ENCODE data around the gene NDC1. TPM values are rescaled to one million over a fixed set of nuclear protein-coding genes. Genes with fewer than 3 reads are reported as not detected.

NDC1 gene
- total and polyA plus RNA-seq, 7 donors, result 3.0 to 12.1 (median 5.7) TPM

DNA sequence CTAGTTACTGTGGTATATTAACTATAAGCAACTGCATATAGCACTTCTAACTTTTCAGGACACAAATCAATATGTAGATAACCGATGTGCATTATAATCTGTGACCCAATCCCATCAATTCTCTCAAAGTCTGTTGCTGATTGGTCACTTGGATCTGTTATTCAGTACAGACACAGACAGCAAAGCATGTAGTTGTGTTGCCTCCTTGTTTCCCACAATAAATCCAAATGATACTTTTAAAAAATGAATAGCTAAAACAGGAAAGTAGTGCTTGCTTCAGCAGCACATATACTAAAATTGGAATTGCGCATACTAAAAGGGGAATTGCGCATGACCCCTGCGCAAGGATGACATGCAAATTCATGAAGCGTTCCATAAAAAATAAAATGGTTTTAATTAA is 28.1 kb downstream of the NDC1 start:
- H3K27me3 ChIP-seq (ENCODE audit: insufficient read depth in 3 of 3, low read length in 2 of 3), result no peaks in the 10 kb centered on the region
- H3K4me1 ChIP-seq, result no peaks in the 10 kb centered on the region
- DNase-seq (no peak), ATAC-seq (no peak)
- peaks cover 4 to 41% of the 10 kb centered on the region in 2 donors for H3K36me3 ChIP-seq (ENCODE audit: insufficient read depth in 1 of 2, low read depth in 1 of 2)
- H3K9me3 ChIP-seq, result no peaks in the 10 kb centered on the region
- intact Hi-C loops (cut with DNase I), result no loop called here
- H3K4me3 ChIP-seq, result no peak overlapping the region
- TF ChIP-seq, protein P1, sequence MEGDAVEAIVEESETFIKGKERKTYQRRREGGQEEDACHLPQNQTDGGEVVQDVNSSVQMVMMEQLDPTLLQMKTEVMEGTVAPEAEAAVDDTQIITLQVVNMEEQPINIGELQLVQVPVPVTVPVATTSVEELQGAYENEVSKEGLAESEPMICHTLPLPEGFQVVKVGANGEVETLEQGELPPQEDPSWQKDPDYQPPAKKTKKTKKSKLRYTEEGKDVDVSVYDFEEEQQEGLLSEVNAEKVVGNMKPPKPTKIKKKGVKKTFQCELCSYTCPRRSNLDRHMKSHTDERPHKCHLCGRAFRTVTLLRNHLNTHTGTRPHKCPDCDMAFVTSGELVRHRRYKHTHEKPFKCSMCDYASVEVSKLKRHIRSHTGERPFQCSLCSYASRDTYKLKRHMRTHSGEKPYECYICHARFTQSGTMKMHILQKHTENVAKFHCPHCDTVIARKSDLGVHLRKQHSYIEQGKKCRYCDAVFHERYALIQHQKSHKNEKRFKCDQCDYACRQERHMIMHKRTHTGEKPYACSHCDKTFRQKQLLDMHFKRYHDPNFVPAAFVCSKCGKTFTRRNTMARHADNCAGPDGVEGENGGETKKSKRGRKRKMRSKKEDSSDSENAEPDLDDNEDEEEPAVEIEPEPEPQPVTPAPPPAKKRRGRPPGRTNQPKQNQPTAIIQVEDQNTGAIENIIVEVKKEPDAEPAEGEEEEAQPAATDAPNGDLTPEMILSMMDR (IDR thresholded peaks at IDR 0.05), result no peak
- 89 to 97% (median 96%) methylated on average over 5 of the region's 5 CpGs for WGBS, 3 donors
- no peak overlapping the region for H3K27ac ChIP-seq

DNA sequence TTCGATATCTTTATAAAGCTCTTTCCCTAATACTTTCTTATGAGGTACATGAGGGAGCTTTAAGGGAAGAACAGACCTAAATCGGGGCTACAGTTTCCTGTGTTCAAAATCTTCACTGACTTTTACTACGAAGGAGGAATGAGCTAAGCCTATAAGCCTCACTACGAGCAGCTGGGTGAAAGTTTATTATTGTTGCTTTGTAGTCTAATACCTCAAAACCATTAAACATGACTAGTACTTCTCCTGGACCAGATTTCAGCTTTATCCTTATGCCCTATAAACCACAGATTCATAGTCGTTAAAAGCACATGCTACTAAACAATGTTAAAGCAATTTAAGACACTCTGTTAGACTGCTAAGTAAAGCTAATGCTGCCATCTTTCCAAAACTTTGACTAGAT is 30.2 kb downstream of the NDC1 start:
- no peaks in the 10 kb centered on the region for H3K4me1 ChIP-seq
- H3K36me3 ChIP-seq (ENCODE audit: insufficient read depth in 1 of 2, low read depth in 1 of 2), result peaks cover 4 to 51% of the 10 kb centered on the region in 2 donors
- no peaks in the 10 kb centered on the region for H3K9me3 ChIP-seq
- 69 to 84% (median 72%) methylated on average over 5 of the region's 5 CpGs for WGBS, 3 donors
- intact Hi-C loops (cut with DNase I), result no loop called here
- DNase-seq (no peak), ATAC-seq (no peak)
- H3K27ac ChIP-seq, result no peak overlapping the region
- H3K27me3 ChIP-seq (ENCODE audit: insufficient read depth in 3 of 3, low read length in 2 of 3), result no peaks in the 10 kb centered on the region
- TF ChIP-seq, protein P1 (IDR thresholded peaks at IDR 0.05), result no peak
- H3K4me3 ChIP-seq, result no peak overlapping the region

DNA sequence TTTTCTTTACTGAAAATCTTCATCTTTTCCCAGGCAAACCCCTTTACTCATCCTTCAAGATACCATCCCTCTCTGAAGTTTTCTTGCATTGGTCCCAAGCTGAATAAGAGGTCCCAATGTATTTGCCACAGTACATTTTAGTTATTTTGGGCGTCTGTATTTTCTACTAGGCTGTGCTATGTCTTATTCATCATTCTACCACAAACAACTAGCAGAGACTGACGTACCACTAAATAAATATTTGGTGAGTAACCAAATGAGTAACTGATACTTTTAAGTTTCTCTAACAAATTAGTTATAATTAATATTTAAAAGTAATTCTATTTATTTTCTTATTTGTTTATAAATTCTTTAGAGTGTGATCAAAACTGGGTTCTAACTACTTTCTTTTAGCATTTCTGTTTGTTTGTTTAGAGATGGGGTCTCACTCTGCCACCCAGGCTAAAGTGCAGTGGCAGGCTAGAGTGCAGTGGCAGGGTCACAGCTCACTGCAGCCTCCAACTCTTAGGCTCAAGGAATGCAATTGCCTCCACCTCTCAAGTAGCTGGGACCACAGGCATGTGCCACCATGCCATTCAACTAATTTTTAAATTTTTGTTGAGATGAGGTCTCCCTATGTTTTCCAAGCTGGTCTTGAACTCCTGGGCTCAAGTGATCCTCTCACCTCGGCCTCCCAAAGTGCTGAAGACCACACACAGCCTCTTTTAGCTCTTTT is 33.1 kb downstream of the NDC1 start:
- 97% methylated on average over 3 of the region's 3 CpGs for WGBS, 3 donors
- H3K27me3 ChIP-seq (ENCODE audit: insufficient read depth in 3 of 3, low read length in 2 of 3), result no peaks in the 10 kb centered on the region
- no peak for ATAC-seq
- intact Hi-C loops (cut with DNase I), result no loop called here
- TF ChIP-seq, protein P1 (IDR thresholded peaks at IDR 0.05), result no peak
- H3K4me1 ChIP-seq, result no peaks in the 10 kb centered on the region
- no peak overlapping the region for H3K27ac ChIP-seq
- no peak for DNase-seq
- peaks cover 3 to 73% of the 10 kb centered on the region in 2 donors for H3K36me3 ChIP-seq (ENCODE audit: insufficient read depth in 1 of 2, low read depth in 1 of 2)
- no peaks in the 10 kb centered on the region for H3K9me3 ChIP-seq
- no peak overlapping the region for H3K4me3 ChIP-seq

DNA sequence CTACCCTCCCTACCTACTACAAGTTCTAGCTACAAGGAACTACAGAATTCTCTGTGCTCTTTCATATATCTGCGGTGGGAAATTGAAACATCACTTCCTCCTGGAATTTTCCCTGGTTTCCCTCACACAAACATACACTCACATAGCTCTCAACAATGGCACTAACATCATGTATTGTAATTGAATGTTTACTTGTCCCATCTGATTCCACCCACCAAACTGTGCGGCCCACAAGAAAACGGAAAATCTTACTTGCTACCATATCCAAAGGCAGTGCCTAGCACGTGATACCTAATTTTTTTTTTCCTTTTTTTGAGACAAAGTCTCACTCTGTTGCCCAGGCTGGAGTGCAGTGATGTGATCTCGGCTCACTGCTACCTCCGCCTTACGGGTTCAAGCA is 33.9 kb downstream of the NDC1 start:
- H3K27me3 ChIP-seq (ENCODE audit: insufficient read depth in 3 of 3, low read length in 2 of 3), result no peaks in the 10 kb centered on the region
- DNase-seq (no peak), ATAC-seq (no peak)
- no peaks in the 10 kb centered on the region for H3K9me3 ChIP-seq
- TF ChIP-seq, protein P1 (IDR thresholded peaks at IDR 0.05), result no peak
- no peaks in the 10 kb centered on the region for H3K4me1 ChIP-seq
- no peak overlapping the region for H3K4me3 ChIP-seq
- H3K27ac ChIP-seq, result no peak overlapping the region
- intact Hi-C loops (cut with DNase I), result no loop called here
- H3K36me3 ChIP-seq (ENCODE audit: insufficient read depth in 1 of 2, low read depth in 1 of 2), result peaks cover 3 to 74% of the 10 kb centered on the region in 2 donors
- 96 to 98% (median 98%) methylated on average over 7 of the region's 7 CpGs for WGBS, 3 donors

DNA sequence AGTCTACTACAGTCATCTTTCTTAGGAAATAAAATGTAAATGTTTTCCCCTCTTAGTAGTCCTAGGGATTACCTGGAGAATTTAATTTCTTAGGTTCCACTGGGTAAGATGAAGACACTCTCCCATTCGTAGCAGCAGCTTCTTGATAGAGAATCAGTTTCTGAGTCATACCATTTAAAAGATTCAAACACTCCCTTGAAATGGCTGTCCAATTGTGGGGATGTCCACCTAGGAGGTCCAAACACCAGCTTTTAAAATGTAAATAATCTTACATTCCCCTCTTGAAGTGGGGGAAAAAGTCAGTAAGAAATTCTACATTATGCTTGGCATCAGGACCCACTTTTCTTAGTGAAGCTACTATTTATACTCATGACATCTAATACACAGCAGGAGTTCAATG is 37.5 kb downstream of the NDC1 start:
- ATAC-seq (no peak), DNase-seq (no peak)
- intact Hi-C loops (cut with DNase I), result no loop called here
- Histone ChIP-seq H3K36me3 (ENCODE audit: insufficient read depth in 1 of 2, low read depth in 1 of 2) (peaks cover 3 to 71% of the 10 kb centered on the region in 2 donors), H3K9me3 (no peaks in the 10 kb centered on the region), H3K4me1 (no peaks in the 10 kb centered on the region), H3K27ac (no peak overlapping the region), H3K4me3 (no peak overlapping the region), H3K27me3 (ENCODE audit: insufficient read depth in 3 of 3, low read length in 2 of 3) (no peaks in the 10 kb centered on the region)
- TF ChIP-seq, protein P1 (IDR thresholded peaks at IDR 0.05), result no peak
- WGBS, 3 donors, result 92 to 98% (median 97%) methylated on average over 1 of the region's 1 CpG

All from psoas muscle (tissue), 8 donors.